ENCODE measurements around the gene DAGLB.

GRCh38 chr7:6387734-6388294 lies 59.9 kb downstream of the DAGLB start:
- TF ChIP-seq CTCF (IDR thresholded peaks at IDR 0.05; ENCODE audit: control extremely low read depth in 1 of 3, insufficient read depth in 1 of 3, low read depth in 1 of 3, low read length in 3 of 3) = no peak
- TF ChIP-seq EP300 (IDR thresholded peaks at IDR 0.05; ENCODE audit: borderline replicate concordance in 1 of 2, low read depth in 2 of 2, low read length in 2 of 2) = no peak
- no peak for TF ChIP-seq POLR2A (IDR thresholded peaks at IDR 0.05; ENCODE audit: control extremely low read depth in 1 of 2, low read depth in 2 of 2, low read length in 2 of 2)
- no peak for TF ChIP-seq EZH2 (IDR thresholded peaks at IDR 0.05; ENCODE audit: low read depth, low read length, severe bottlenecking)
- no peak for TF ChIP-seq GABPA (IDR thresholded peaks at IDR 0.05; ENCODE audit: borderline replicate concordance, insufficient read depth, low read length)
- no peak for TF ChIP-seq EGR1 (IDR thresholded peaks at IDR 0.05; ENCODE audit: borderline replicate concordance, low read depth, low read length)
- no peak for TF ChIP-seq SIN3A (conservative IDR thresholded peaks at IDR 0.05 in 1 of 2, IDR thresholded peaks at IDR 0.05 in 1 of 2; ENCODE audit: low read depth in 1 of 2, low read length in 2 of 2)
- no peak for TF ChIP-seq ATF3 (IDR thresholded peaks at IDR 0.05; ENCODE audit: insufficient read depth, low read depth, low read length)
- TF ChIP-seq POLR2AphosphoS5 (IDR thresholded peaks at IDR 0.05; ENCODE audit: low read depth, low read length) = no peak
- TF ChIP-seq TAF1 (IDR thresholded peaks at IDR 0.05; ENCODE audit: low read depth, low read length) = no peak
- TF ChIP-seq SP1 (IDR thresholded peaks at IDR 0.05; ENCODE audit: low read depth, low read length) = no peak
